ENCODE results near the gene TMEM143.
A peak's percentile ranks its signal among the peaks of the same experiment; 100 is the strongest.

Gene TMEM143

DNA sequence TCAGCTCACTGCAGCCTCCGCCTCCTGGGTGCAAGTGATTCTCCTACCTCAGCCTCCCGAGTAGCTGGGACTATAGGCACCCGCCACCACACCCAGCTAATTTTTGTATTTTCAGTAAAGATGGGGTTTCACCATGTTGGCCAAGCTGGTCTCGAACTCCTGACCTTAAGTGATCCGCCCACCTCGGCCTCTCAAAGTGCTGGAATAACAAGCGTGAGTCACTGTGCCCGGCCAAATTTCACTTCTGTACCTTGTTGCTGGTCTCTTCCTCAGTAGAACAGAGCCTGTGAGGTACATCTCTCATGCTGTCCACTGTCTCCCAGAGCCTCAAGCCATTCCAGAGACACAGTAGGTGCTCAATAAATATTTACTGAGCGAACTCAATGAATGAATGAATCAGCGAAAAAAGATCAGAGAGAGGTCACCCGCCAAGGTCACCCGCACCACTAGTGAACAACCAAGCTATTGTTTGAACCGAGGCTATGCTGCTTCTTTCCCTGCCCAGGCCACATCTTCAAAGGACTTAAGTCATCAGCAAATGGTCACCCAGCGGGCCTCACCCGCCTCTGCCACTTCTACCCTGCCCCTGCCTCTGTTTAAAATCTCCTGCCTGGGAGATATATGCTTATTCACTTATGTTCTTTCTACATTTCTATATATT lies 9.3 kb downstream of the TMEM143 start:
- no peak for DNase-seq

DNA sequence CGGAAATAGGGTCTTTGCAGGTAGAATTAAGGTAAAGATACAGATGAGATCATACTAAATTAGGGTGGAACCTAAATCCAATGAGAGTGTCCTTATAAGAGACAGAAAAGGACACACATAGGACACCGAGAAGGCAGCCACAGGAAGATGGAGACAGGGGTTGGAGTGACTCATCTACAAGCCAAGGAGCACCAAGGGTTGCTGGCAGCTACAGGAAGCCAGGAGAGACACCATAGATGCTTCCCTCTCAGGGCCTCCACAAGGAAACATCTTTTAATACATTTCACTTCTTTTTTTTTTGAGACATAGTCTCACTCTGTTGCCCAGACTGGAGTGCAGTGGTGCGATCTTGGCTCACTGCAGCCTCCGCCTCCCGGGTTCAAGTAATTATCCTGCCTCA lies 10.1 kb downstream of the TMEM143 start:
- DNase-seq, result no peak

DNA sequence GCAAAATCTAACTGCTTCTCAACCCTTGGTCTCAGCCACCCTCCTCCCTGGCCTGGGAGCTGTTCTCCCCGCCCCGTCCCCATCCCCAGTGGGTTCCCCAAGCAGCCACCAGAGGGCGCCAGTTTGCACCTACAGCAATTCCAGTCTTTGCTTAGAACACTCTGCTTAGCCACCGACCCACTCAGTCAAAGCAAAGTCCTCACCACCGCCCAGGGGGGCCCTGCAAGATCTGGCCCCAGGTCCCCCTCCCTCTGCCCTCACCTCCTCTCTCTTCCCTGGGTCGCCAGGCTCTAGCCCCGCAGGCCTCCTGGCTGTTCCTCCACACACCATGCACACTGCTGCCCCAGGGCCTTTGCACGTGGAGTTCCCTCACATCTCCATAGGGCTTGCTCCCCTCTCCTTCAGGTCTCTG lies 12.4 kb downstream of the TMEM143 start:
- DNase-seq, result peak in 1 of 2 experiments; percentile 21

DNA sequence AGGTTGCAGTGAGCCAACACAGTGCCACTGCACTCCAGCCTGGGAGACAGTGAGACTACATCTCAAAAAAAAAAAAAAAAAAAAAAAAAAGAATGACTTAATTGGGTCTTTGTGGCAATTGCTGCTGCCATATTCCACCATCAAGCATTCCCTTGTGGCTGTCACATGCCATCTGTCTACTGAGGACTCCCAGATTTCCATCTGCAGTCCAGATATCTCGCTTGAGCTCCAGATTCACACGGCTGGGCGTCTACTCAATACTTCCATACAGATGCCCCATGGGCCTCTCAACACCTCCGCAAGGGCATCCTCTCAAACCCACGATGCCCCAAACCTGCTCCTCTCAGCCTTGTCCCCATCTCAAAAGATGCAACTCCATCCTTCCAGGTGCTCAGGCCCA lies 12.9 kb downstream of the TMEM143 start:
- no peak for DNase-seq

DNA sequence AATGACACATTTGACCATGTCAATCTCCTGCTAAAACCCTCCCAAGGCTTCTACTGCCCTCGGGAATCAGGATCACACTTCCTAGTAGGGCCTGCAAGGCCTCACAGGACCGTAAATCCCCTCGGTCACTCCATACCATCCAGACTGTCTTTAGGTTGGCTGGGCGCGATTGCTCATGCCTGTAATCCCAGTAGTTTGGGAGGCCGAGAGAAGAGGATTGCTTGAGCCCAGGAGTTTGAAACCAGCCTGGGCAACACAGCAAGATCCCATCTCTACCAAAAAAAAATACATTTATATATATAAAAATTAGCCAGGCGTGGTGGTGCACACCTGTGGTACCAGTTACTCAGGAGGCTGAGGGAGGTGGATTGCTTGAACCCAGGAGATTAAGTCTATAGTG lies 15.0 kb downstream of the TMEM143 start:
- DNase-seq, result no peak

DNA sequence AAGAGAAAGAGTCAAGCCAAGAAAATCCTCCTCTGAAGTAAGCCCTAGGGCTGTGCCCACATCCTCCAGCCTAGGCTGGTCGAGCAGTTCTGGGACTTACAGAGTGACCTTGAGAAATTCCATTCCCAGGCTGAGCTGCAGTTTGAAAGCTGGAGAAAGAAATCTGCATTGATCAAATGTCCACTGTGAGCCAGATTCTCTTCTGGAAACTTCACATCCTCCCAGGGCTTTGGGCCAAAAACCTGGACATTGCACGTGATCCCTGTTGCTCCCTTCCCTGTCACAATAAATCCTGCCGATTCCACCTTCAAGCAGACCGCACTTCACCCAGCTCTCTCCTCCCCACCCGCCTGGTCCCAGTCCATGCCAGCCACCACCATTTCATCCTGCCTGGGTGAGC lies 15.7 kb downstream of the TMEM143 start:
- no peak for DNase-seq

DNA sequence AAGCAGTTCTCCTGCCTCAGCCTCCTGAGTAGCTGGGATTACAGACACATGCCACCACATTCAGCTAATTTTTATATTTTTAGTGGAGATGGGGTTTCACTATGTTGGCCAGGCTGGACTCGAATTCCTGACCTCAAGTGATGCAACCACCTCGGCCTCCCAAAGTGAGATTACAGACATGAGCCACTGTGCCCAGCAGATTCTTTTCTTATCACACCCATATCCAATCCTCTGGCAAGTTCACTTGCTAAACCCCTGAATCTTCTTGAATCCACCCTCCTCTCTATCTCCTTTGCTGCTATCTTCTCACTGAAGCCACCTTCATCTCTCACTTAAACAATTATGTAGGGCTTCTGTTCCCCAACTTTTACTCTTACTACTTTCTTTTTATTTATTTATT lies 17.5 kb downstream of the TMEM143 start:
- no peak for DNase-seq

DNA sequence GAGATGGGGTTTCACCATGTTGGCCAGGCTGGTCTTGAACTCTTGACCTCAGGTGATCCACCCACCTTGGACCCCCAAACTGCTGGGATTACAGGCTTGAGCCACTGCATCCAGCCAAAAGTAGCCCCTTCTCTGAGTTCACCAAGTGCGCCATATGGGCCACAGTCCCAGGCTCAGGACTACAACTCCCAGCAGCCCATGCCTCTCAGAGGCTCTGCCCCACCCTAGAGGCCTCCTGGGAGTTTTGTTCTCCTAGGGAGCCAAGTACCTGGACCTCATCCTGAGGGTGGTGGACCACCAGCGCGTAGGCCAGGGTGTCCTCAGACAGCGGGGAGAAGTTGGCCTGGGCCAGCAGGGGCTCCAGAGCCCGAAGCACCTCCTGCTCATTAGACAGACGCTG lies 18.8 kb downstream of the TMEM143 start:
- DNase-seq, result no peak

DNA sequence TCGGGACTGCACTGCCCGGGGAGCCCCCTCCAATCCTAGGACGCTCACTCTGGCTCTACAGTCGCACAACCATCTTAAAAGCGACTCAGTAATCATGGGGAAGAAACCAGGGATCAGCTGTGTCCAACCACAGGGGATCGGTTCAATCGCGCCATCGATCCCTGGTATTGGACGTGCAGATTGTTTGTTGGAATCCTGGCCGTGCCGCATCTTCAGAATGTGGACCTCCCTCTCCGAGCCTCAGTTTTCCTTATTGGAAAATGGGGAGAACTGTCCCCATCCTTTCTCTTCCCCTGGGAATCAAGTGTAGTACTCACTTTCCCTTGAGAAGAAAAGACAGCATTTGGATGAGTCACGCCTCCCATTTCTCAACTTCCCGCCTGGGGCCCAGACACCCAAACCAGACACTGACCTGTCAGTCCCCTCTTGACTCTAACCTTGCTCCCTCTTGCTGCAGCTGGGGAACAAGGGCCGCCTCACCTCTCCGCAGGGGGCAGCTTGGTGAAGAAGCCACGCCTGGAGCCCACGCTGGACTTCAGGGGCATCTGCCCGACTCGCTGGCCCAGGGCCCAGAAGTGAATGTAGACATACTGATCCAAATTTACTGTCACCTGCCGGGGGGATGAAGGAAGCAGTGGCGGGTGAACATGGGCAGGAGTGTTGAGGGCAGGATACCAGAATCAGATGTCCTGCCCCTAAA lies 20.7 kb downstream of the TMEM143 start:
- DNase-seq, result no peak

DNA sequence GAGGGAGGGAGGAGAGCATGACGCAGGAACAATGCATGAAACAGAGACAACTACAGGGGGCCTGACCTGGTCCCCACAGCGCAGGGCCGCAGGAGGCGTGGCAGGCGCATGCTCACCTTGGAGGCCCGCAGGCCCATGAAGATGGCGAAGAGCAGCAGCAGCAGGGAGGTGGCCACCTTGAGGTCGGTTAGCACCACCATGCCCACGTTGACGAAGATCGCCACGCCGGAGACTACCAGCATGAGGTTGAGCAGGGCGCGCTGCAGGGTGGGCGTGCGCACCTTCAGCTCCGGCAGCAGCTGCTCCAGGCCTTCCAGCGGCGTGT lies 21.4 kb downstream of the TMEM143 start:
- no peak for DNase-seq

DNA sequence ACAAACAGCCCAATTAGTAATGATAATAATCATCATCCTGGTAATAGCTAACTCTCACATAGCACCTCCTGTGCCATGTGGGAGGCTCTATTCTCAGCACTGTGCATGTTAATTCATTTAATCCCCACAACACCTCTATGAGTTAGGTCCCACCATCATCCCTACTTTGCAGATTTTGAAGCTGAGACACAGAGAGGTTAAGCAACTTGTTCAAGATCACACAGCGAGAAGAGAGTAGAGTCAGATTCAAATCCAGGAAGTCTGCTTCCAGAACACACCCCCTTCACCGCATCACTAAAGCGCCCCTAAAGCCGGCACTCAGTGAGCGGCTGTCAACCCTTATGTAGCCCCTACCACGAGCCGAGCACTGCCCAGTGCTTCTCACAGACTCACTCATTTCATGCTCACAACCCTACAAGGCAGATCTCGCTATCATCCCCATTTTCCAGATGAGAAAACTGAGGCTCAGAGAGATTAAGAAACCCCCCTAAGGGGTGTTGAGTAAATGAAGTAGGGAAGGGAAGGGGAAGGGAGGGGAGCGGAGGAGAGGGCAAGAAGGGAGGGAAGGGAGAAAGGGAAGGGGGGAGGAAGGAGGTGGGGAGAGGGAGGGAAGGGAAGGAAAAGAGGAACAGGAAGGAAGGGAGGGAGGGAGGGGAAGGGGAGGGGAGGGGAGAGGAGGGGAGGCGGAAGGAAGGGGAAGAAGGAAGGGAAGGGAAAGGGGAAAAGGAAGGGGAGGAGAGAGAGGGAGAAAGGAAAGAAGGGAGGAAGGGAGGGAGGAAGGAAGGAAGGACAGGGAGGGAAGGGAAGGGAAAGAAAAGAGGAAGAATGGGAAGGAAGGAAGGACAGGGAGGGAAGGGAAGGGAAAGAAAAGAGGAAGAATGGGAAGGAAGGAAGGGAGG lies 22.0 kb downstream of the TMEM143 start:
- no peak for DNase-seq

DNA sequence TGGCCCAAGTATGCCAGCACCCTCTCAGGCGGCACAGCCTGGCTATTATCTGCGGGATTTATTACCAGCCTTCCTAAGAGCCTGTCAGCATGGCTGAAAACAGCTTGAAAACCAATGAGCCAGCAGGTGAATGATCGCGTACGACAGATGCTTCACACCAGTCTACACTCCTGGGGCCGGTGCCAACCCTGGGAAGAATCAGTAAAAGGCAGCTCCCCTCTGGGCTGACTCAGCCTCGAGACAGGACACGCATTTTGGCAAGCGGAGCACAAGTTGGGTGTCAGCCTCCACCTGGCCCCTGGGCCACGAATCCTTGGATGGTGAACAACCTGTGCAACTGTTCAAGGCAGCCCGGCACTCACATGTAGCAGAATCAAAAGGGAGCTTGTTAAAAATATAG lies 22.7 kb downstream of the TMEM143 start:
- DNase-seq, result no peak

DNA sequence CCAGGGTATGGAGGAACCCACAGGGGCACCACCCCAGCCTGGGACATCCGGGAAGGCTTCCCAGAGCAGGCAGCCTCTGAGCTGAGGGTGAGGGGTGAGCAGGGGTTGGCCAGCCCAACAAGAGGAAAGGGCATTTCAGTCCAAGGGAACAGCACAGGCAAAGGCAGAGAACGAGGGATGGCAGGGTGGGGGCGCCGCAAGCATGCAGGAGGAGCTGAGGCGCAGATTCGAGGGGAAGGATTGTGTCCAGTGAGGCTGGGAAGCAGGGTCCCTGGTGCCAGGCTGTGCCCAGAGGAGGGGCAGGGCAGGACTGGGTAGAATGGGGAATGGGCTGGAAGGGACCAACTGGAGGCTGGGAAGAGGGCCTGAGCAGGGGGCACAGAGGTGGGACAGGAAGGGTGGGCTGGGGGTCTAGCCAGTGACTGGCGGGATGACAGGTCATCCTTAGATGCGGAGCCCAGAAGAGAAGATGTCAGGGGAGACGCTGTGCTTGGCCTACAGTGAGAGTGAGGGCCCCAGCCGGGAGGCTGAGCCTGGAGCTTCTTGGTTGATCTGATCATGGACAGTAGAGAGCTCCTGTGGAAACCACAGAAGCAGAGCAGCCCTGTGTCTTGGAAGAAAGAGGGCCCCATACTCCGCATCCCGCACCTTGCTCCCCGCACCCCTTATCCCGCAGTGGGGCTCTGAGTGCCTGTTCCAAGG lies 24.8 kb downstream of the TMEM143 start:
- DNase-seq, result no peak

DNA sequence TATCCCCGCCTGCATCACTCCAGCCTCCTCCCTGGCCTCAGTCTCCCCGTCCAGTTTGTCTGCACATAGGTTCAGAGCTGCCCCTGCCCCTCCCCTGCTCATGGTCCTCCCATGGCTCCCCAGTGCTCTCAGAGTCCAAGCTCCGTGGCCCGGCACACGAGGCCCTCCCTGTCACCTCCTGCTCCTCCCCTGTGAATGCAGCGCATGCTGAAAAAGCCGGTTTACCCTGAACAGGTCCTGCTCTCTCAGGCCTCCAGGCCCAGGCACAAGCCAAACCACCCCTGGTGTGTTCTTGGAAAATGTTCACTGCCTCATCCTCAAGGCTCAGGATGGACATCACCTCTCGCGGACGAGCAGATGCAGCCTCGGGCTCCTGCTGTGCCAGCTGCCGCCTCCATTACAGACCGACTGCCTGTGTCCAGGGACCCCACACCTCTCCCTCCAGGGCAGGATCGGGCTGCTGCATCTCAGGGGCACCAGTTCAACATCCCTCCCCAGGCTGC lies 25.4 kb downstream of the TMEM143 start:
- no peak for DNase-seq

DNA sequence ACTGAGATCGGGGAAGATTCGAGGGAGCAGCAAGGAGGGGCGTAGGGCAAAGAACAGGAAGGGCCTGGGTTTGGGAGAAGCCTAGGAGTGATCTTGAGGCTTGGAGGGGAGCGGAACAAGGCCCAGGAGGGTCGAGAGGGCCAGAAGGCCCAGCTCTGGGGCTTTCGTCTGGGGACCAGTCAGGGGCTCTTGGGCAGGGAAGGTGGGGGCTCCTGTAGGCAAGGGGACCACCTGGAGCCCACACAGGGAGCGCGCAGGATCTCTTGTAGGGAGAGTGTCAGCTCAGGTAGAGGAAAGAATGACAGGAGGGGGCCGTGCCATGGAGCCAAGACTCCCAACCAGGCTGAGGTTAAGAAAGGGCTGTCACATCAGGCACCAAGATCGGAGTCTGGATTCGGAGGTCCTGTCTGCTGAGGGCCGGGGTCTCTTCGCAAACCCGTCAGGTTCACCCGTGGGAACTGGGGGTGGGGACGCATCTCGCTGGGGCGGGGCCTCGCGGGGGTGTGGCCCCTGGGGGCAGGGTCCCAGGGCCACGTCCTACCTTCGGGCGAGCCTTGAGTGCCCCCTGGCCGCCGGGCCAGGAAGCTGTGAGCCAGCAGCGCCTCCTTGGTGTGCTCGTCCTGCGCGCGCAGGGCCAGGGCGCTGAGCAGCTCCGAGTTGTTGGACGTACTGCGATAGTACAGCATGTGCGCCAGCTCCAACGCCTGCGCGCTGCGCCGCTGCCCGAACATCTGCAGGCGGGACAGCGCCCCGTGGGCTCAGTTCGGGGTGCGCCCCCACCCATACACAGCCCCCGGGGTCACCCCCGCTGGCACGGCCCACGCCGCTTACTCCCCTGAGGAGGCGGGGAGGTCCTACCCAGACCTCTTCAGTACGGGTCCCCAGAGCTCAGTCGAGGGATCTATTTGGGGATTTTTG lies 30.0 kb downstream of the TMEM143 start:
- DNase-seq, result peak in 1 of 2 experiments; percentile 3

DNA sequence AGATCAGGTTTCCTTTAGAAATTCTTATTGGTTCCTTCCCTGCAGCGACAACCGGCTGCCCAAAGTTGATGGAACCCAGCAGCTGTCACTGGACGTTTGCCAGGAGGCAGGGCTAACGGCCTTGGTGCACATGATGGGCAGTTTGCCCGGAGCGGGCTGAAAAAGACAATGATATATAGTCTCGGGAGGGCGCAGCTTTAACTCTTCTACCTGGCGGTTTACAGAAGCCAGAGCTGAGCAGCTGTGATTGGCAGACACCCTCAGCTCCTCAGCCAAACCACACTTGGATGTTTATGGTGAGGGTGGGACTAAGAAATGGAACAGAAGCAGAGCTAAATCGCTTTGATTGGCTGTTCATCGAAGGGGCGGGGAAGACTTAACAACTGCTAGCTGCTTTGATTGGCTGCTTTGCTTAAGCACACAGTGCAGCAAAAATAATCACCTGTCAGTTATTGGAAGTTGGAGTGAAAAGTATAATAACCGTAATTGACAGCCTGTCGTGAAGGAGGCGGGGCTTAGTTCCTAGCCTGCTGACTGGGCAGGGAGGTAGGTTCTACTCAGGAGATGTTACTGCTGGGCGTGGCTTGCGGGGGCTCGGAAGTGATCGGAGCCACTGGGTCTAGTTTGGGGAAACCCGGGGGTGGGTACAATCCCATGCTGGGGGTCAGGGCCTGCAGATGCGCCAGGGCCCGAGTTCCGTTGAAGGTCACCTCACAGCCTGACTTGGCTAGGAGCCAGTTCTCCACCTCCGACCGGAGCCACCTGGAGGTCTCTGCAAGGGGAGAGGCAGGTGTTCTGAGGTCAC lies 30.9 kb downstream of the TMEM143 start:
- peak in 1 of 2 experiments; percentile 32 for DNase-seq

DNA sequence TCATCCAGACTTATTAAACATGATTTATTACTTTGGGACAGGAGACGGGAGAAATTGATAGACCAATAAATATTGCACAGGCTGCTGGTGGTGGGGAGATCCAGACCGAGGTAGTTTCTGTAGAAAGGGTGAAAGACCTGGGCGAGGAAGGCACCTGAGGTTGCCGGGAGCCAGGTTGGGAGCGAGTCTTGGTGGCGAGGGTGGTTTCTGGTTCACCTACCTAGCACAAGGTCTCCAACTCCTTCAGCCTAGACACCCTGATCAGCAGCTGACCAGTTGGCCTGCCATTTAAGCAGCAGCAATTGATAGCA lies 31.4 kb downstream of the TMEM143 start:
- no peak for DNase-seq

DNA sequence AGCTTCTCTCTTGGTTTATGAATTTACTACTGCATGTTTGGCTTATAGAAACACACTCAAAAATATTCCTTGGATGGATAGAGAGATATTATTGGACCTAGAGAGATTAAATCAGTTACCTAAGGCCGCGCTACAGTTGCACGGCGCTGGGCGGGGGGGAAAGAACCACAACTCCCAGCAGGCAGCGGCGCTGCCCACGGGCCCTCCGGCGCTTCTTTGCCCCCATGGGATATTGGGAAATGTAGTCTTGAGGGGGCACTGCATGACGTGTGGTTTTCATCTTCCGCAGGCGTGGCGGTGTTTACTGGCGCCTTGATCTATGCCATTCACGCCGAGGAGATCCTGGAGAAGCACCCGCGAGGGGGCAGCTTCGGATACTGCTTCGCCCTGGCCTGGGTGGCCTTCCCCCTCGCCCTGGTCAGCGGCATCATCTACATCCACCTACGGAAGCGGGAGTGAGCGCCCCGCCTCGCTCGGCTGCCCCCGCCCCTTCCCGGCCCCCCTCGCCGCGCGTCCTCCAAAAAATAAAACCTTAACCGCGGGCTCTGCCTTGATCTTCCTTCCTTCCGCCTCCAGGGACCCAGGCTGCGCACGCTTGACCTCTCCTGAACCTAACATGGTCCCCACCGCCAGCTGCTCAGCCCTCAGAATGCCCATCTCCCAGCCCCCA lies 33.6 kb downstream of the TMEM143 start:
- no peak for DNase-seq

DNA sequence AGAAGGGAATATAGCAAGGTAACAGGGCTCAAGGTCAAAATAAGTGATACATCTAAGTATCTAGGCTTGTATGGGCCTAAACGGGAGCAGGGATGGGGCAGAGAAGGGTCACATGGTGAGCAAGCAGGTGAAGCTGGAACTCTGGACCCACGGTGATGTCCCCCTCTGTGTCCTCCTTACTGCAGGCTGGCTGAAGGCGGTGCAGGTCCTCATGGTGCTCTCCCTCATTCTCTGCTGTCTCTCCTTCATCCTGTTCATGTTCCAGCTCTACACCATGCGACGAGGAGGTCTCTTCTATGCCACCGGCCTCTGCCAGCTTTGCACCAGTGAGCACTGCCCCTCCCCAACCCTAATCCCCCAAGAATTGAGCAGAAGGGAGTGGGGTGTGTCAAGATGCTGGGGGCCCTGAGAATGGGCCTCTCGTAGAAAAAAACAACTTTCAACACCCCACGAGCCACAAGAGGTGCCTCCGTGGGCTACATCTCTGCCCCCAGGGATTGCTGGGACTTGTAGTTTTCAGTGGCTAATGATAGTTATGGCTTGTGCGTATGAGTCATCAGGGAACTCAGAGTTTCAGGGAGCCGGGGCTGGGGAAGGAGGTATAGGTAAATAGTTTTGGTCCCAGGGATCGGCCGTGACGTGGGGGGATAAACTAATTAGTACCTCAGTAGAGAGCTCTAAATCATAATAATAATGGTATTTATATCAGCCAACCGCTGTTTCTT lies 34.4 kb downstream of the TMEM143 start:
- DNase-seq, result peak in 1 of 2 experiments; percentile 19

Data from SW 1271 (cell line).